Astrocyte (in vitro differentiated cells and primary cell): ENCODE results near the gene CISH.

Experiments
- EZH2 ChIP-seq: IDR thresholded peaks from 2 replicates; pipeline ENCODE4 v1.6.1; 2012; ENCODE audit warnings: mild to moderate bottlenecking, low read length, inconsistent platforms; ENCODE audit not compliant: insufficient read depth
- TF ChIP-seq, protein P1 (sequence below): IDR thresholded peaks from 2 replicates; pipeline ENCODE4 v1.5.1; 2011; ENCODE audit warnings: low read depth, mild to moderate bottlenecking, inconsistent platforms, low read length, moderate library complexity; ENCODE audit not compliant: insufficient read depth

DNA sequence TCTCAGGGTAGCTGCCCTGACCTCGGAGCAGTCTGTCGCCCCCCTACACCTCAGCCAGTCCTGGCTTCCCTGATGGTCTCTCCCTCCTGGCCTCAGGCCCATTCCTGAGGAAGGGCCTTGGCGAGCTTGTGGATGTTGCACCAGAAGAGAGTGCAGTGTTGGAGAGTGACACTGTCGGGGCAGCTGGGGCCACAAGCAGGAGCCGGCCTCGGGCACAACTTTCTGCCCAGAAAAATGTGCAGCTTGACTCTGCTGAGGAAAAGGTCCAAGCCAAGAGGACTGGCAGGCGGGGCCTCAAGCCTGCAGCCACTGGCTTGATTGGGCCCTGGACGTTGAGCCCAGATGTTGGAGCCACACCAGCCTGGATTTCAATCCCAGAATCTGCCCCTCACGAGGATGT lies 29.5 kb downstream of the CISH start:
- TF ChIP-seq, protein P1, sequence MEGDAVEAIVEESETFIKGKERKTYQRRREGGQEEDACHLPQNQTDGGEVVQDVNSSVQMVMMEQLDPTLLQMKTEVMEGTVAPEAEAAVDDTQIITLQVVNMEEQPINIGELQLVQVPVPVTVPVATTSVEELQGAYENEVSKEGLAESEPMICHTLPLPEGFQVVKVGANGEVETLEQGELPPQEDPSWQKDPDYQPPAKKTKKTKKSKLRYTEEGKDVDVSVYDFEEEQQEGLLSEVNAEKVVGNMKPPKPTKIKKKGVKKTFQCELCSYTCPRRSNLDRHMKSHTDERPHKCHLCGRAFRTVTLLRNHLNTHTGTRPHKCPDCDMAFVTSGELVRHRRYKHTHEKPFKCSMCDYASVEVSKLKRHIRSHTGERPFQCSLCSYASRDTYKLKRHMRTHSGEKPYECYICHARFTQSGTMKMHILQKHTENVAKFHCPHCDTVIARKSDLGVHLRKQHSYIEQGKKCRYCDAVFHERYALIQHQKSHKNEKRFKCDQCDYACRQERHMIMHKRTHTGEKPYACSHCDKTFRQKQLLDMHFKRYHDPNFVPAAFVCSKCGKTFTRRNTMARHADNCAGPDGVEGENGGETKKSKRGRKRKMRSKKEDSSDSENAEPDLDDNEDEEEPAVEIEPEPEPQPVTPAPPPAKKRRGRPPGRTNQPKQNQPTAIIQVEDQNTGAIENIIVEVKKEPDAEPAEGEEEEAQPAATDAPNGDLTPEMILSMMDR: no peak
- TF ChIP-seq EZH2: no peak
